CD4-positive, alpha-beta T cell treated with Interleukin-1 beta for 1 hour (primary cell): ENCODE results near the gene FOXC1.

Experiments
- DNase-seq, 2 donors: peaks; one replicate each; pipeline ENCODE4 v3.0.0-alpha.2; 2020 to 2022

FOXC1 gene

GRCh38 chr6:1612974-1613306 is 3.2 kb downstream of the FOXC1 start:
- no peak for DNase-seq

DNA sequence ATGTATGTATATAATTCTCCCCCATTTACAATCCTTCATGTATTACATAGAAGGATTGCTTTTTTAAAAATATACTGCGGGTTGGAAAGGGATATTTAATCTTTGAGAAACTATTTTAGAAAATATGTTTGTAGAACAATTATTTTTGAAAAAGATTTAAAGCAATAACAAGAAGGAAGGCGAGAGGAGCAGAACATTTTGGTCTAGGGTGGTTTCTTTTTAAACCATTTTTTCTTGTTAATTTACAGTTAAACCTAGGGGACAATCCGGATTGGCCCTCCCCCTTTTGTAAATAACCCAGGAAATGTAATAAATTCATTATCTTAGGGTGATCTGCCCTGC is 3.6 kb downstream of the FOXC1 start:
- no peak for DNase-seq

- no peak for DNase-seq
Observed at GRCh38 chr6:1613688-1614447, 4.2 kb downstream of the FOXC1 start.

- peak in 1 of 2 donors; percentile 25 for DNase-seq
Observed at GRCh38 chr6:1614448-1615150, 4.9 kb downstream of the FOXC1 start.

DNA sequence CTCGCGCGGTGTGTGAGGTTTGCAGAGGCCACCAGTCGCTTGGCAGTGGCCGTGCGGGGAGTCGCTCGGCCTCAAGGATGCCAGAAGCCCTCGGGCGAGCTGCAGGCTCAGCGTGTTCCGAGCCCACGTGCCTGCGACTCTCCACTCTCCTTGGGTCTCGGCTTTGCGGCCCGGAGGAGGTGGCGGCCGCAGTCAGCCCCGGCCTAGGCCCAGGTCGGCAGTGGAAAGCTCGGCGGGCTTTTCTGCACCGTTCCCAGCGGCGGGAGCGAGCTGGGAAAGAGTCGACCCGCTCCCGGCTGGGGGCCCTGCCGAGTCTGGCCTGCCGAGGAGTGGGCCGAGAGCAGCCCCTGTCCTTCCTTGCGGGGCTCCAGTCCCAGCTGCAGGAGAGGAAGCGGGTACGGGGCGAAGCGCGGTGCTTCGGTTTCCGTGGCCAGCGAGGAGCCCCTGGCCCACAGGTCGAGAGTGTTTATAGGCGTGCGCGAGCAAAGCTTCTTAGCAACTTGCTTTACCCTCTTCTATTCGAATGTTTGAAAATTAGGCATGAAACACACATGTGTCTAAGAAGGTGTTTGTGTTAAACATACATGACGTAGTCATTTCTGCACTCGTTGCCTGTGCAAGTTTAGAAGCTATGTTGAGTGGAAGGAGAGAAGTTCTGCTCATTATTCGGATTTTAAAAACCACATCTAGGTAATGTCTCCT is 5.6 kb downstream of the FOXC1 start:
- no peak for DNase-seq

GRCh38 chr6:1615853-1616420 is 6.2 kb downstream of the FOXC1 start:
- DNase-seq, result no peak

DNA sequence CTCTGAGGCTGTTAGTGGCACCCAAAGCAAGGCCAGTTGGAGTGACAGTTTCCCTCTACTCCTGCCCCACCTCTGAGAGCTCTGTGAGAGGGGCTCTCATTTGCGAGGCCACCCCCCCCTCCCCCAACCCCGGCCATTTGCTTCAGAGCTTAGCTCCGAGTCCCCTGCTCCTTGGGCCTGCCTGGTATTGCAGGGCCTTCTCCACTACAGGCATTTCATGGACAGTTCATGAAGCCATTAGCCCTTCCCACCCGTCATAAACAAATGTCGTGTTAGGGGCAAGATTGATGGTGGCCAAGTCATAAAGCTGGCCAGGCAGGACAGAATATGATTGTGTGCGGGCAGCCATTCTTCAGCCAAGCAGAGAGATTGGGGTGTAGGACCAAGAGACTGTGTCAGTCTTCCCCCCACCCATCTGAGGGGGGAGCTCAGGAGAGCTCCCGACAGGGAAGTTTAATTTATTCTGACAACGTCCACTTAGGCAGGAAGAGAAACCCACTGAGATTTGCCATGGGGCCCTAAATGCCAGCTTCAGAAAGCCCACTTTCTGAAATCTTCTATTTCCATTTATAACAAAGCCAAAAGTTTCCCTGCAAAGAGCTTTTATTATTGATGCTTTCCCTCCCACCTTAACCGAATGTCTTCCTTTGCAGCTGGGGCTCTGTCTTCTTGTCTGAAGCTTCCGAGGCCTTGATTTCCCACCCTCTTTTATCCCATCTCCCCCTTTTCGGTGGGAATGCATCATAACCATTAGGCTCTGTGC is 7.2 kb downstream of the FOXC1 start:
- no peak for DNase-seq

GRCh38 chr6:1617466-1618310 is 8.0 kb downstream of the FOXC1 start:
- no peak for DNase-seq

- DNase-seq, result no peak
Observed at GRCh38 chr6:1618311-1619097, 8.8 kb downstream of the FOXC1 start.

GRCh38 chr6:1619098-1619672 is 9.5 kb downstream of the FOXC1 start:
- DNase-seq, result no peak

DNA sequence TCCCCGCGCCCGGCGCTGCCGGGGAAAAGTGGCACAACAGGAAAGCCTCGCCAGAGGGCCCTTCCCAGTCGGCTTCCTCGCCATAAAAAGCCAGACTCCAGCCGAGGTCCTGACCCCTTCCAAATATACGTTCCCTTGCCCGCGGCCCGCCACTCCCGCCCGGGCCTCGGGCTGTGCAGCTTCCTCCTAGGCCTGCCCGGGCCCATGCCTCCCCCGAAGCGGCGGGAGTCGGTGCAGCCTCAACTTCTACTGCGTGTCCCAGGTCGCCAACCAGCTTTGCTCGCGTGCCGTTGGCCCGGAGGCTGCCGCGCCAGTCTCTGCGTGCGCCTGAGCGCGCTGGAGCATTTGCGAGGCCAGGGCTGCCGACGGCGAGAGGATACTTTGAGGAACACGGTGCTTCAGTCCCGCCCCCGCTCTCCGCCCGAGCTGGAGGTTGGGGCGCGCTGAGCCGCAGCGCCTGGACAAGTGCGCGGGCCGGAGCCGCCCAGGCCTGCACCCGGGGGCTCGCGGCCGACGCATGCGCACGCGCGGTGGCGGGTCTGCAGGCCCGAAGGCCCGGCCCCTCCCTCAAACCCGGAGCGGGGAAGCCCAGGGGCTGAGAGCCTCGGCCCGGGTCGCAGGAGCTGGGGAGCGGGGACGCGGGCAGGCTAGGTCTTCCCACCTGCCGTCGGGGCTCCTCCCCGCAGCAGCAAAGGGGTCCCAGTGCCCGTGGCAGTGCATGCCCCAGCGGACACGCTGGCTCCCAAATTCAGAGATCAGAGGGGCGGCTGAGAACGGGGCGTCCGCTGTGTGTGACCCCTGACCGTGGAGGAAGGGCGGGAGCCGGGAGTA is 10.2 kb downstream of the FOXC1 start:
- no peak for DNase-seq

- no peak for DNase-seq
Observed at GRCh38 chr6:1620504-1621069, 10.9 kb downstream of the FOXC1 start.

DNA sequence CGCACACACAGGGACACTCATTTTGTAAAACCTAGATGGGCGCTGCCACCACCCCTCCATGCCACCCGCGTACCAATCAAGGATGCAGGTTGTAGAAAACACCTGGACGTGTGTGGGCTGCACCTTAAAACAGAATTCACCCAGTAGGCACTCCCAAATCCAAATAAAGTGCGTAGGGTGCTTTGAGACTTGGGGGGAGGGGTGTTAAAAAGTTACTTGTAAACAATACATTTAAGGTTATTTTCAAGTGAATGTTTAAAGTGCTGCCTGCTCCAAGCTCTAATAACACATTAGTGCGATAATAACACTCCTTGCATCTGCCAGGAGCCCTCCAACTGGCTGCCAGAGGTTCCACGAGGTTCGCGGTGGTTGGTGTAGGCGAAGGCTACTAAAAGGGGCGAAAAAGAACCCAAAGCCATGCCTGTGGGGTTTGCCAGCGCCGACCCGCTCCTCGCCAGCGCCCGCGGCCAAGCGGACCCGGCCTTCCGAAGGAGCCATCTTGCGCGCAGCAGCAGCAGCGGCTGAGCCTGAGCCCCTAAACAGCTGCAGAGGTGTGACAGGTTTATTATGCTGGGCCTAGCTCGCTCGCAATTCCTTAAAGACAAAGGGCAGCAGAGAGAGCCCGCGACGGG is 11.5 kb downstream of the FOXC1 start:
- no peak for DNase-seq

GRCh38 chr6:1622220-1622850 is 12.6 kb downstream of the FOXC1 start:
- DNase-seq, result no peak

GRCh38 chr6:1622851-1623768 is 13.4 kb downstream of the FOXC1 start:
- no peak for DNase-seq

DNA sequence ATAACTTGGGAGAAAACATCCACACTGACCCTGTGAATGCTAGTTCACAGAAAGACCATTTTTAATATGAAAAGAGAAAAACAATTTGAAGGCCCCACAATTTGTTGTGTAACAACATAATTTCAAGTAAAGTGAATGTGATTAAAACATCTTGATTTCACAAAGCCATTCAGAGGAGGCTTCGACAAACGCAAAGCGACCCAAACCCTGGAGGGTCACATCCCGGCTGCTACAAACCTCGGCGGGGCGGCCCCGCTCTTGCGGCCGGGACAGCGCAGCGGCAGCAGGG is 14.0 kb downstream of the FOXC1 start:
- no peak for DNase-seq

- no peak for DNase-seq
Observed at GRCh38 chr6:1624058-1624850, 14.5 kb downstream of the FOXC1 start.
